Dendritic cell treated with granulocyte-macrophage colony-stimulating factor and Interleukin-4, amounts not matched to agents 40 ng/mL and 50 ng/mL, for 4 days (primary cell): Measurements from ENCODE around the gene TES.

Source experiments
- H3K27ac Mint-ChIP-seq: one replicate; pipeline ENCODE4 v1.8.0; 2022; ENCODE audit warnings: mild to moderate bottlenecking, mixed read lengths
- H3K27me3 Mint-ChIP-seq: one replicate; pipeline ENCODE4 v1.8.0; 2022; ENCODE audit warnings: mild to moderate bottlenecking, mixed read lengths
- H3K36me3 Mint-ChIP-seq: one replicate; pipeline ENCODE4 v1.8.0; 2022; ENCODE audit warnings: low read depth, mixed read lengths
- H3K4me1 Mint-ChIP-seq: one replicate; pipeline ENCODE4 v1.8.0; 2022; ENCODE audit warnings: low read depth, mixed read lengths
- H3K4me3 Mint-ChIP-seq: one replicate; pipeline ENCODE4 v1.8.0; 2022; ENCODE audit warnings: mild to moderate bottlenecking, moderate library complexity, mixed read lengths
- H3K9me3 Mint-ChIP-seq: one replicate; pipeline ENCODE4 v1.8.0; 2022; ENCODE audit warnings: mixed read lengths
- intact Hi-C: fragments of 100-400 bp; cut with micrococcal nuclease; formaldehyde crosslinking; loops from one replicate; pipeline ENCODE4 v1.15.0; 2022

The TES gene

GRCh38 chr7:116252249-116252648 lies 41.9 kb downstream of the TES start:
- H3K4me1 Mint-ChIP-seq: no peaks in the 10 kb centered on the region
- intact Hi-C loops: no loop called here
- H3K4me3 Mint-ChIP-seq: no peak overlapping the region
- no peaks in the 10 kb centered on the region for H3K27me3 Mint-ChIP-seq
- H3K36me3 Mint-ChIP-seq: peaks cover 70% of the 10 kb centered on the region
- no peak overlapping the region for H3K27ac Mint-ChIP-seq
- H3K9me3 Mint-ChIP-seq: no peaks in the 10 kb centered on the region

- no peak overlapping the region for H3K27ac Mint-ChIP-seq
- no peaks in the 10 kb centered on the region for H3K9me3 Mint-ChIP-seq
- intact Hi-C loops: no loop called here
- H3K27me3 Mint-ChIP-seq: no peaks in the 10 kb centered on the region
- peaks cover 44% of the 10 kb centered on the region for H3K36me3 Mint-ChIP-seq
- no peaks in the 10 kb centered on the region for H3K4me1 Mint-ChIP-seq
- H3K4me3 Mint-ChIP-seq: no peak overlapping the region
Observed at GRCh38 chr7:116257156-116257555, 46.8 kb downstream of the TES start.

- Mint-ChIP-seq H3K27me3 (peaks cover 2% of the 10 kb centered on the region), H3K4me1 (no peaks in the 10 kb centered on the region), H3K9me3 (no peaks in the 10 kb centered on the region), H3K4me3 (no peak overlapping the region), H3K27ac (no peak overlapping the region), H3K36me3 (peaks cover 33% of the 10 kb centered on the region)
- intact Hi-C loops: loop anchor here (1.0 to 2.0 kb wide), 3 partner anchors 268 to 550 kb away; no protein-coding TSS in a partner anchor
Observed at GRCh38 chr7:116258734-116259133, 48.4 kb downstream of the TES start.

GRCh38 chr7:116259156-116259870 lies 49.0 kb downstream of the TES start:
- Mint-ChIP-seq H3K4me3 (no peak overlapping the region), H3K9me3 (no peaks in the 10 kb centered on the region), H3K27me3 (peaks cover 2% of the 10 kb centered on the region), H3K27ac (no peak overlapping the region), H3K36me3 (peaks cover 29% of the 10 kb centered on the region), H3K4me1 (no peaks in the 10 kb centered on the region)
- intact Hi-C loops: loop anchor here (2.0 kb wide), 2 partner anchors 267 to 549 kb away; no protein-coding TSS in a partner anchor

- H3K9me3 Mint-ChIP-seq: no peaks in the 10 kb centered on the region
- H3K4me3 Mint-ChIP-seq: no peak overlapping the region
- peaks cover 2% of the 10 kb centered on the region for H3K27me3 Mint-ChIP-seq
- intact Hi-C loops: loop anchor here (2.0 kb wide), 2 partner anchors 267 to 549 kb away; no protein-coding TSS in a partner anchor
- H3K27ac Mint-ChIP-seq: no peak overlapping the region
- H3K4me1 Mint-ChIP-seq: no peaks in the 10 kb centered on the region
- H3K36me3 Mint-ChIP-seq: peaks cover 22% of the 10 kb centered on the region
Observed at GRCh38 chr7:116259871-116260440, 49.6 kb downstream of the TES start.

- H3K4me3 Mint-ChIP-seq: no peak overlapping the region
- intact Hi-C loops: no loop called here
- H3K4me1 Mint-ChIP-seq: no peaks in the 10 kb centered on the region
- no peaks in the 10 kb centered on the region for H3K9me3 Mint-ChIP-seq
- no peak overlapping the region for H3K27ac Mint-ChIP-seq
- peaks cover 13% of the 10 kb centered on the region for H3K36me3 Mint-ChIP-seq
- H3K27me3 Mint-ChIP-seq: peaks cover 6% of the 10 kb centered on the region
Observed at GRCh38 chr7:116261904-116262303, 51.6 kb downstream of the TES start.

- no peak overlapping the region for H3K4me3 Mint-ChIP-seq
- no peaks in the 10 kb centered on the region for H3K36me3 Mint-ChIP-seq
- no peaks in the 10 kb centered on the region for H3K9me3 Mint-ChIP-seq
- intact Hi-C loops: no loop called here
- no peaks in the 10 kb centered on the region for H3K4me1 Mint-ChIP-seq
- H3K27ac Mint-ChIP-seq: no peak overlapping the region
- H3K27me3 Mint-ChIP-seq: peaks cover 10% of the 10 kb centered on the region
Observed at GRCh38 chr7:116265881-116266280, 55.5 kb downstream of the TES start.

GRCh38 chr7:116269466-116269865 lies 59.1 kb downstream of the TES start:
- Mint-ChIP-seq H3K36me3 (no peaks in the 10 kb centered on the region), H3K27ac (no peak overlapping the region), H3K27me3 (peaks cover 7% of the 10 kb centered on the region), H3K4me3 (no peak overlapping the region), H3K4me1 (no peaks in the 10 kb centered on the region), H3K9me3 (no peaks in the 10 kb centered on the region)
- intact Hi-C loops: no loop called here

GRCh38 chr7:116271161-116271913 lies 61.0 kb downstream of the TES start:
- H3K4me1 Mint-ChIP-seq: no peaks in the 10 kb centered on the region
- intact Hi-C loops: no loop called here

GRCh38 chr7:116271963-116272886 lies 61.9 kb downstream of the TES start:
- no peaks in the 10 kb centered on the region for H3K36me3 Mint-ChIP-seq

More at GRCh38 chr7:116271161-116271913, 61.0 kb downstream of the TES start:
- peaks cover 4% of the 10 kb centered on the region for H3K27me3 Mint-ChIP-seq
- H3K4me3 Mint-ChIP-seq: no peak overlapping the region
- no peaks in the 10 kb centered on the region for H3K36me3 Mint-ChIP-seq
- no peak overlapping the region for H3K27ac Mint-ChIP-seq
- no peaks in the 10 kb centered on the region for H3K9me3 Mint-ChIP-seq

GRCh38 chr7:116273283-116273917 lies 63.1 kb downstream of the TES start:
- intact Hi-C loops: no loop called here
- Mint-ChIP-seq H3K4me1 (no peaks in the 10 kb centered on the region), H3K27ac (no peak overlapping the region), H3K36me3 (no peaks in the 10 kb centered on the region), H3K27me3 (peaks cover 2% of the 10 kb centered on the region), H3K4me3 (no peak overlapping the region), H3K9me3 (no peaks in the 10 kb centered on the region)

More at GRCh38 chr7:116271963-116272886, 61.9 kb downstream of the TES start:
- no peak overlapping the region for H3K4me3 Mint-ChIP-seq
- no peaks in the 10 kb centered on the region for H3K9me3 Mint-ChIP-seq
- peaks cover 2% of the 10 kb centered on the region for H3K27me3 Mint-ChIP-seq
- intact Hi-C loops: no loop called here
- H3K4me1 Mint-ChIP-seq: no peaks in the 10 kb centered on the region
- H3K27ac Mint-ChIP-seq: no peak overlapping the region

- intact Hi-C loops: no loop called here
- Mint-ChIP-seq H3K9me3 (no peaks in the 10 kb centered on the region), H3K27ac (no peak overlapping the region), H3K4me3 (no peak overlapping the region), H3K27me3 (no peaks in the 10 kb centered on the region), H3K4me1 (no peaks in the 10 kb centered on the region), H3K36me3 (no peaks in the 10 kb centered on the region)
Observed at GRCh38 chr7:116273918-116274301, 63.6 kb downstream of the TES start.

- Mint-ChIP-seq H3K9me3 (no peaks in the 10 kb centered on the region), H3K27me3 (no peaks in the 10 kb centered on the region), H3K4me1 (no peaks in the 10 kb centered on the region), H3K27ac (no peak overlapping the region), H3K36me3 (no peaks in the 10 kb centered on the region), H3K4me3 (no peak overlapping the region)
- intact Hi-C loops: no loop called here
Observed at GRCh38 chr7:116277070-116277469, 66.7 kb downstream of the TES start.
